Upper lobe of right lung (tissue), 1 donor: Measurements from ENCODE around the gene CASK. TPM values are rescaled to one million over a fixed set of nuclear protein-coding genes. Genes with fewer than 3 reads are reported as not detected.

Experiments used
- ATAC-seq: fragments of 200-7000 bp; cut with Tn5 transposase; one replicate; pipeline ENCODE4 v1.9.1; 2020; ENCODE audit warnings: mild to moderate bottlenecking, moderate library complexity
- DNase-seq: peaks from one replicate; pipeline ENCODE4 v3.0.0-alpha.2; 2020
- H3K27ac ChIP-seq: fragments of 200-600 bp; one replicate; pipeline ENCODE4 v1.8.0; 2022
- H3K27me3 ChIP-seq: fragments of 200-600 bp; one replicate; pipeline ENCODE4 v1.8.0; 2022; ENCODE audit warnings: mild to moderate bottlenecking
- H3K36me3 ChIP-seq: fragments of 200-600 bp; one replicate; pipeline ENCODE4 v1.8.0; 2022
- H3K4me1 ChIP-seq: fragments of 200-600 bp; one replicate; pipeline ENCODE4 v1.8.0; 2022
- H3K4me3 ChIP-seq: fragments of 200-600 bp; one replicate; pipeline ENCODE4 v1.8.0; 2022; ENCODE audit warnings: mild to moderate bottlenecking
- H3K9me3 ChIP-seq: fragments of 200-600 bp; one replicate; pipeline ENCODE4 v1.8.0; 2022
- CTCF ChIP-seq: fragments of 200-600 bp; IDR thresholded peaks from one replicate; pipeline ENCODE4 v1.8.0; 2022; ENCODE audit warnings: antibody characterized with exemption
- intact Hi-C: fragments of 100-400 bp; cut with DNase I; formaldehyde crosslinking; loops from one replicate; pipeline ENCODE4 v1.11.0; 2022
- total RNA-seq: library from RNA; stranded (reverse); fragmentation: NEBNext Ultra II Directional; extraction: Animal tissue kit (Norgen Biotek cat#: 25700); gene quantifications from one replicate; pipeline ENCODE4 v1.2.1, GENCODE V29; 2021
- donor health status: DM: no; HTN: yes; CAD: no; lungs with severe emphysema.

CASK gene
- total RNA-seq, 1 donor from 2014 or later, result 60.4 TPM

GRCh38 chrX:41799661-41800060 is 123.7 kb downstream of the CASK start:
- H3K4me1 ChIP-seq, result no peaks in the 10 kb centered on the region
- no peaks in the 10 kb centered on the region for H3K9me3 ChIP-seq
- H3K27ac ChIP-seq, result no peak overlapping the region
- intact Hi-C loops, result no loop called here
- no peaks in the 10 kb centered on the region for H3K27me3 ChIP-seq
- no peaks in the 10 kb centered on the region for H3K36me3 ChIP-seq
- TF ChIP-seq CTCF, result no peak
- H3K4me3 ChIP-seq, result no peak overlapping the region
- DNase-seq, result no peak
- ATAC-seq, result no peak

- no peaks in the 10 kb centered on the region for H3K9me3 ChIP-seq
- no peaks in the 10 kb centered on the region for H3K4me1 ChIP-seq
- intact Hi-C loops, result no loop called here
- ATAC-seq, result no peak
- H3K27me3 ChIP-seq, result no peaks in the 10 kb centered on the region
- H3K4me3 ChIP-seq, result no peak overlapping the region
- H3K27ac ChIP-seq, result no peak overlapping the region
- no peak for TF ChIP-seq CTCF
- DNase-seq, result no peak
- H3K36me3 ChIP-seq, result no peaks in the 10 kb centered on the region
Observed at GRCh38 chrX:41796577-41796976, 126.8 kb downstream of the CASK start.

GRCh38 chrX:41796046-41796445 is 127.3 kb downstream of the CASK start:
- Histone ChIP-seq H3K27ac (no peak overlapping the region), H3K4me1 (no peaks in the 10 kb centered on the region), H3K4me3 (no peak overlapping the region), H3K9me3 (no peaks in the 10 kb centered on the region), H3K36me3 (no peaks in the 10 kb centered on the region), H3K27me3 (no peaks in the 10 kb centered on the region)
- no peak for DNase-seq
- no peak for ATAC-seq
- intact Hi-C loops, result no loop called here
- TF ChIP-seq CTCF, result no peak

- ATAC-seq, result no peak
- Histone ChIP-seq H3K4me1 (no peaks in the 10 kb centered on the region), H3K4me3 (no peak overlapping the region), H3K27ac (no peak overlapping the region), H3K36me3 (no peaks in the 10 kb centered on the region), H3K9me3 (no peaks in the 10 kb centered on the region), H3K27me3 (no peaks in the 10 kb centered on the region)
- DNase-seq, result no peak
- intact Hi-C loops, result no loop called here
- TF ChIP-seq CTCF, result no peak
Observed at GRCh38 chrX:41789374-41789773, 134.0 kb downstream of the CASK start.

GRCh38 chrX:41785685-41786084 is 137.7 kb downstream of the CASK start:
- ATAC-seq (no peak), DNase-seq (no peak)
- Histone ChIP-seq H3K27ac (no peak overlapping the region), H3K27me3 (no peaks in the 10 kb centered on the region), H3K36me3 (no peaks in the 10 kb centered on the region), H3K4me3 (no peak overlapping the region), H3K9me3 (no peaks in the 10 kb centered on the region), H3K4me1 (no peaks in the 10 kb centered on the region)
- no peak for TF ChIP-seq CTCF
- intact Hi-C loops, result no loop called here

- H3K27ac ChIP-seq, result no peak overlapping the region
- TF ChIP-seq CTCF, result peak; percentile 60
- H3K9me3 ChIP-seq, result no peaks in the 10 kb centered on the region
- peak; percentile 55 for ATAC-seq
- H3K4me1 ChIP-seq, result no peaks in the 10 kb centered on the region
- DNase-seq, result no peak
- no peaks in the 10 kb centered on the region for H3K36me3 ChIP-seq
- H3K27me3 ChIP-seq, result no peaks in the 10 kb centered on the region
- no peak overlapping the region for H3K4me3 ChIP-seq
- intact Hi-C loops, result no loop called here
Observed at GRCh38 chrX:41781500-41781899, 141.9 kb downstream of the CASK start.
